ENCODE data around the gene WIPF2.

- no peak for TF ChIP-seq CTCF (IDR thresholded peaks at IDR 0.05; ENCODE audit: borderline replicate concordance, extremely low read depth, low read length, poor library complexity, severe bottlenecking)
- no peak for TF ChIP-seq EZH2 (IDR thresholded peaks at IDR 0.05; ENCODE audit: borderline replicate concordance, low read depth, low read length, severe bottlenecking)
These were observed 41.7 kb upstream of the WIPF2 start, which contains the start of gene RAPGEFL1 for GRCh38 chr17:40177275-40177874.
